ENCODE results near the gene RASAL2.

The RASAL2 gene

DNA sequence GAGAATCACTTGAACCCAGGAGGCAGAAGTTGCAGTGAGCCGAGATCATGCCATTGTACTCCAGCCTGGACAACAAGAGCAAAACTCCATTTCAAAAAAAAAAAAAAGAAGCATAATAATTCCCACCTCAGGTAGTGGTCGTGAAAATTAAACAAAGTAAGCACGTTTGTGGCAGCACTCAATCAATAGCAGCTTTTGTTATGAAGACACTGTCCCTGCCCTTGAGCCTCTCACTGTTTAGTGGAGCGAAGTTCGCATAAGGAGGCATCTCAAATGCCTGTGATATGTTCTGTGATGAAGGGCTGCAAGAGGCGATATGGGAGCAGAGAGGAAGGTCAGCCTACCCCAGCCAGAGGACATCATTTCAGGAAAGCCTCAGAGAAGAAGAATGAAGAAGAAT, 43.8 kb upstream of the RASAL2 start:
- DNase-seq (ENCODE audit: low read depth, low spot score) = no peak
- TF ChIP-seq, protein P1, sequence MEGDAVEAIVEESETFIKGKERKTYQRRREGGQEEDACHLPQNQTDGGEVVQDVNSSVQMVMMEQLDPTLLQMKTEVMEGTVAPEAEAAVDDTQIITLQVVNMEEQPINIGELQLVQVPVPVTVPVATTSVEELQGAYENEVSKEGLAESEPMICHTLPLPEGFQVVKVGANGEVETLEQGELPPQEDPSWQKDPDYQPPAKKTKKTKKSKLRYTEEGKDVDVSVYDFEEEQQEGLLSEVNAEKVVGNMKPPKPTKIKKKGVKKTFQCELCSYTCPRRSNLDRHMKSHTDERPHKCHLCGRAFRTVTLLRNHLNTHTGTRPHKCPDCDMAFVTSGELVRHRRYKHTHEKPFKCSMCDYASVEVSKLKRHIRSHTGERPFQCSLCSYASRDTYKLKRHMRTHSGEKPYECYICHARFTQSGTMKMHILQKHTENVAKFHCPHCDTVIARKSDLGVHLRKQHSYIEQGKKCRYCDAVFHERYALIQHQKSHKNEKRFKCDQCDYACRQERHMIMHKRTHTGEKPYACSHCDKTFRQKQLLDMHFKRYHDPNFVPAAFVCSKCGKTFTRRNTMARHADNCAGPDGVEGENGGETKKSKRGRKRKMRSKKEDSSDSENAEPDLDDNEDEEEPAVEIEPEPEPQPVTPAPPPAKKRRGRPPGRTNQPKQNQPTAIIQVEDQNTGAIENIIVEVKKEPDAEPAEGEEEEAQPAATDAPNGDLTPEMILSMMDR (IDR thresholded peaks at IDR 0.05; ENCODE audit: insufficient read depth, low read length, missing control alignments) = no peak
- no peak overlapping the region for H3K4me3 ChIP-seq (ENCODE audit: low read depth, low read length)
- ChIA-PET CTCF (interaction anchor here (0.5 to 8.7 kb wide), 4 partner anchors 16 to 250 kb away, joined by 3 to 97 read pairs (median 8); no protein-coding TSS in a partner anchor), POLR2A (no interaction called here)

DNA sequence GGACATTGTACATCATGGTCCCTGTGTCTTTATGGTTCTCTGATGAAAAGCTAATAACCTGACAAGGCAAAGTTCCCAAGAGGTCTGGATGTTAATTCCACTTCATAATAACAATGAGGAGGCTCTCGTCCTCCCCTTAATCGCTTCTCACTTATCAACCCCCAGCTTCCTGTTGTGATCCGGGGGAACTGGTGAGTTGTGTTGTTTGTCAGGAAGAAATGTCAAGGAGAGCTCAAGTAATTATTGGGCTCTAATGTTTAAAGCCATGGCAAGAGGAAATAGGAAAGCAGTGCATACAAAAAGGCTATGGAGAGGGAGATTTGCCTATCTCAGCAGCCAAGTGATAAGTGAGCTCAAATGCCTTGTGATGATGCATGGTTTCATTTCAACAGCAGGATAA, 42.8 kb upstream of the RASAL2 start:
- ChIA-PET CTCF (interaction anchor here (1.0 to 8.7 kb wide), 5 partner anchors 10 to 249 kb away, joined by 3 to 97 read pairs (median 4); no protein-coding TSS in a partner anchor), POLR2A (no interaction called here)
- TF ChIP-seq, protein P1 (IDR thresholded peaks at IDR 0.05; ENCODE audit: insufficient read depth, low read length, missing control alignments) = no peak
- H3K4me3 ChIP-seq (ENCODE audit: low read depth, low read length) = no peak overlapping the region
- no peak for DNase-seq (ENCODE audit: low read depth, low spot score)

DNA sequence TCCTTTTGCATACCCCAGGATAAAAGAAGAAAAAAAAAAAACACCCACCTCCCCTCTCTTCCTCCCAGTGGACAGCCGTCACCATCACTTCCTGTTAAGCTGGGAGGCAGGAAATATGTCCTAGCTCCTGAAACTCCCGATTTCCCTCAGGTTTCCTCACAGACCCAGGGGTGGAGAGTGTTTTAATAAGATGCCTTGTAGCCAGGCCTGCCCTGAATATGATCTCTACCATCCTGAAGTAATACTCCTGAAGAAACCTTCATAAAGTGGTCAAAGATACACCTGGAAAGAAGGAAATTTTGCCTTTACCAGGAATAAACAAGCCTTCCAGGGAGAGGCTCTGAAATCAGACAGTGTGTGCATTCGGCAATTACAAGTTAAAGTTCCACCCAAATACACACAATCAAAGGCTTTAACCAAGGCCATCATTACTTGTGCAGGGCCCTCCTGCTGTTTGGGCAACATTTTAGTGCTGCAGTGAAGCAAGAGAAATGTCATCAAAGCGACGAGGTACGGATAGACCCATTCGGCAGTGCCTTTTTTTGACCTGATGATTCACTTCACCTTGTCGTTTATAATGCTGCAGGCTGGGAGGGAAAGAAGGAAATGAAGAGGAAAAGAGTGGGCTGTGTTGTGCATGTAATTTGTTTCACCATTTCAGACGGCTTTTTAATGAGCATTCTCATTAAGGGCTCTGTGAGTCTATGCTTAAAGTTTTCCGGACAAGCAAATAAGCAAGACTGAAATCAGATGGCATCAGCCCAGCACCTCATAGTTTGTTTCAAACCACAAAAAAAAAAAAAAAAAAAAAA, 41.0 kb upstream of the RASAL2 start:
- TF ChIP-seq, protein P1 (IDR thresholded peaks at IDR 0.05; ENCODE audit: insufficient read depth, low read length, missing control alignments) = no peak
- H3K4me3 ChIP-seq (ENCODE audit: low read depth, low read length) = no peak overlapping the region
- DNase-seq (ENCODE audit: low read depth, low spot score) = no peak
- ChIA-PET POLR2A (no interaction called here), CTCF (interaction anchor here (1.5 to 8.7 kb wide), 3 partner anchors 8 to 247 kb away, joined by 4 to 97 read pairs (median 12); no protein-coding TSS in a partner anchor)

DNA sequence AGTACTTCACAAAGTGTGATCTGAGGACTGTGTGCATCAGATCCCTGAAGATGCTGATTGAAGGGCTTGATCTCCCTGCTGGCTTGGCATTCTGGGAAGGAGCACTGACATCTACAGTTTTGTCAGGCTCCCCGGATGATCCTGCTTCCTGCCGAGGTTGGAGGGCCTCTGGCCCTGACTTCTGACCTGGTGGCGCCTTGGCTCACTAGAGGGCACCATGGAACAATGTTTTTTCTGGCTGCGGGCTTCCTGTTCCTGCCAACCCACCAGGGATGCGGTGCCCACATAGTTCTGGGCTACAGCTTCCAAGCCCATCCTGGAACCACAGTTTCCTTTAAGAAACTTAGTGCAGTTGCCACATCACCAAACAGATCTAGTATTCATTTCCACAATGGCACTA, 38.8 kb upstream of the RASAL2 start:
- H3K4me3 ChIP-seq (ENCODE audit: low read depth, low read length) = no peak overlapping the region
- CTCF ChIA-PET = interaction anchor here (1.0 to 2.3 kb wide), 2 partner anchors 136 to 228 kb away, joined by 3 to 6 read pairs; no protein-coding TSS in a partner anchor

DNA sequence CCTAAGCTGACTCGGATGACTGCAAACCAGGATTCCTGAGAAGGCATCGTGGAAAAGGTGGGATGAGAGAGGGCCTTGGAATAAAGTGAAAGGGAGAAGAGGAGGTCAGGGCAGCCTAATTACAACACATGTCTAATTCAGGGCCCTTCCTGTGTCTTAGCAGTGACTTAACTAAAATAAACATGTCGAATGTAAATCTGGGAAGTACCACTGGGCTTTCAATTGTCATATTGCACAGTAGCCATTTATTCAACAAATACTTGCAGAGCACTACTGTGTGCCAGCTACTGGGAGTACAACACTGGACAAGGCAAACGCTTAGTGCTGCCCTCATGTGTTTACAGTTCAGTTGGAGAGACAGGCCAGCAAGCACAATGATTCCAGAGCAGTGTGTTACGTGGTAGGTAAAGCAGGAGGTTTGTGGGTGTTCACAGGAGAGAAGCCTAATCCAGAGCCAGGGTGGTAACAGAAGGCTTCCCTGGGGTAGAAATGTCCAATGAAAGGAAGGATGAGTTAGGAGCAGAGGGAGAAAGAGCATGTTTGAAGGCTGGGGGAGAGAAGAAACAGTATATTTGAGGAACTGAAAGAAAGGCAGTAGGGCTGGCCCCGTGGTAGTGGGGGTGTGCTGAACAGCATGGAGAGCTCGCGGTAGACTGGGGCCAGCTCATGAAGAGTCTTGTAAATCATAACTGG, 38.0 kb upstream of the RASAL2 start:
- no peak overlapping the region for H3K4me3 ChIP-seq (ENCODE audit: low read depth, low read length)
- TF ChIP-seq, protein P1 (IDR thresholded peaks at IDR 0.05; ENCODE audit: insufficient read depth, low read length, missing control alignments) = no peak
- DNase-seq (ENCODE audit: low read depth, low spot score) = no peak
- CTCF ChIA-PET = interaction anchor here (0.7 to 2.3 kb wide), 9 partner anchors 8 to 228 kb away, joined by 3 to 7 read pairs (median 3); no protein-coding TSS in a partner anchor
- POLR2A ChIA-PET = no interaction called here

More for the DNA sequence above, 38.8 kb upstream of the RASAL2 start:
- no peak for DNase-seq (ENCODE audit: low read depth, low spot score)
- TF ChIP-seq, protein P1 (IDR thresholded peaks at IDR 0.05; ENCODE audit: insufficient read depth, low read length, missing control alignments) = no peak
- POLR2A ChIA-PET = no interaction called here
